Embryonic facial prominence (tissue), 1 donor: ENCODE data around the gene ZFYVE21.

Experiments
- DNase-seq: peaks from one replicate; pipeline ENCODE4 v3.0.0-alpha.2; 2016; ENCODE audit errors: extremely low spot score

The ZFYVE21 gene

DNA sequence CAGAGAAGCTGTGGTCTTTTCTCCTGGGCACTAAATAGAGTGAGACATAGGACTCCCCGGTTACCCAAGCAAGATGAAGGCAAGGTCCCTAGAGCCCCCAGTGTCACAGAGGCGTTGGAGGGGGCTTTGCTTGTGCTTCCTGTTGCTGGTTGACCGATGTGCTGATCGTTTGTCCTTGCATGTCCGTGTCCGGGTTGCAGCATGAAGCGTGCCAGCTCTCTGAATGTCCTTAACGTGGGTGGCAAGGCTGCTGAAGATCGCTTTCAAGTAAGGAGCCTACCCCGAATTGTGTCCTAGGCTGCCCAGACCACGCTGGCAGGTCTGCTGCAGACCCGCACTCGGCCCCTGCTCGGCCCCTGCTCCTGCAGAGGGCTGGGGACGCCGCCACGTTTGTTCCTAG is 23.5 kb upstream of the ZFYVE21 start:
- no peak for DNase-seq

DNA sequence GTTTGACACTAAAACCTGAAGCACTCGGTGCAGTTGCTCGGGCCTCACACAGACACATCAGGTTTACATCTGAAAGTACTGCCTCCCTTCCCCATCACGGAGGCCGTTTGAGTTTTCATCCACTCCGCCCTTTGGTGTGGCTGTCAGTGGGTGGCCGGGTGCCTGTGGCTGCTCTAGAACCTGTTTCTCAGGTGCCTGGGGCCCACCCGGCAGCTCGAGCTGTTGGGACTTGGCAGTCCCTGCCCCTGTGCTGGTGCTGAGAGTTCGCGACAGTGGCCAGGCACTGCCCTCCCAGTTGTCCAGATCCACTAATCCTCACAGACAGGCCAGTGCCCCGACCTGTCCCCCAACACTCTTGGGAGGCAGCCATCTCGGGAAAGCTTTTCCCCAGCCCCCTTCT is 22.7 kb upstream of the ZFYVE21 start:
- DNase-seq: no peak

DNA sequence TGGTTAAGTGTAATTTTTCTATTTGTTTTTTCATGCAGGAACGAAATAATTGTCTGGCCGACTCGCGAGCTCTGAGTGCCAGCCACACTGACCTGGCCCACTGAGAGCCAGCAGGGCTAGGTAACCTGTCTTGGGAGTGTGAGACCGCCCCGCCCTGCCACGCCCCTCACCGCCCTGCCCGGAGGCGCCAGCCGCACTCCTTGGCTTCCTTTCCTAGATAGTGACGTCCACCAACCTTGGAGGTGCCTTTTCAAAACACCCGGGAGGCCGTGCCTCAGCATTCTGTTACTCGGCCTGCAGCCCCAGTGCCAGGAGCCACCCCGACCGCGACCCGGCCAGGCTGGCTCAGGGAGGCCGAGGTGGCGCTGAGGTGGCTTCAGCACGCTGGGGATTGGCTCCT is 22.1 kb upstream of the ZFYVE21 start:
- no peak for DNase-seq

DNA sequence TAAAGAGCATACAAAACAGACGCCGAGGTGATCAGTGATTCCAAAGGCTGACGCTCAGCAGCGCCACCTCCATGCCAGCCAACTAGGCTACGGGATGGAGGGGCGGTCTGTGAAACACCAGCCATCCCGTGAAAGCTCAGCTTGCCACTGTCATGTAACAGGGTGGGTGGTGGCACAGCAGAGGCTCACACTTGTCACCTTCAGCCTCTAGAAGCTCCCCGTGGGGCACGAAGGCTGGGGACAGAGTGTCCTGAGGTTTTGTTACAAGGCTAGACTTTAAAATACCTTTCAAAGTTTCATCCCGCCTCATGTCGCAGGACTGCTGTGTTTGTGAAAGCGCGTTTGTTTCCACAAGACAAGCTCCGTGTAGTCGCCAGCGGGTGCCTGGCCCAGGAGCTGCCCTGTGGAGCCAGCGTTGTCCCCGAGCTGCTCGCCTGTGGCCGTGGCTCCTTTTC is 21.0 kb upstream of the ZFYVE21 start:
- no peak for DNase-seq

DNA sequence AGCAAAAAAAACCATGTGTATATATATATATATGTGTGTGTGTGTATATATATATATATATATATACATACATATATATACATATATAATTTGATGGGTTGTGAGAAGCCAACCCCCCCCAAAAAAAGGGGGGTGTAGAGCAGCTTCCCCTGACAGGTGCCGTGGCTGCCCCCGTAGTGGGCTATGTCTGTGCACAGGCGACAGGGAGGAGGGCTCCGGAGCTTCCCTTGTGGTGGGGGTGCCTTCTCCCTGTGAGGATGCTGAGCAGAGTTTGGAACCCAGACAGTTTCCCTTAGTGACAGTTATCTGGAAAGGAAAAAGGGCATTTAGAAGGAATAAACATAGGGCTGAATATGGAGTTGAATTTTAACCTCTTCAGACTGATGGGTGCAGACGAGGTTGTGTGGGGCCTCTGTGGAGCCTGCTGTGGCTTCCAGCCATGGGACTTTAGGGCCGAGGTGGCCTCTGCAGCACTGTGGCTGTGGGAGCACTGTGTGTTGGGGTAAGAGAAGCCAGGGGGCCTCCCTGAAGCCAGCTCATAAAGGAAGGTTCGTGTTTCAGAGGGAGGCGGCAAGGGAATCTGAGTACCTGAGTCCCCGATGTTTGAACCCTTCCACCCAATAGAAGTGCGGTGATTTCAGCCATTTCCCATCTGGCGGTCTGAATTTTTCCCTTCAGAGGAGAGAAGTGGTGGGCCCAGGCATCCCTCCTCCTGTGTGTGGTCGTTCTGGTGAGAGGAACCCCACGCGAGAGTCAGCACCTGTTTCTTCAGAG is 20.1 kb upstream of the ZFYVE21 start:
- DNase-seq: no peak

DNA sequence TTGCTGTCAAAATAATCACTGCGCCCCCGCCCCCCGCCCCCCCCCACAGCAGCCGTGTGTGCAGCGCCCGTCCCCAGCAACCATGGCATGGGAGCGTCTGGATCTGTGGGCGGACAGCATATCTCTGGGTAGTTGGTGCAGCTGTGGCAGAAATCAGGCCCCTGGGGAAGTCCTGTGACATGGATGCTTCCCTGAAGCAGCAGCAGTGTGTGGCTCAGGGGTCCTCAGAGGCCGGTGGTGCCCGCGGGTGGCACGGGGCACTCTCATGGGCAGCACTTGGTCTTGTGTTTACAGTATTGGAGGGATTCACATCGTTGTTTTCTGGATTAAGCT is 19.6 kb upstream of the ZFYVE21 start:
- no peak for DNase-seq

DNA sequence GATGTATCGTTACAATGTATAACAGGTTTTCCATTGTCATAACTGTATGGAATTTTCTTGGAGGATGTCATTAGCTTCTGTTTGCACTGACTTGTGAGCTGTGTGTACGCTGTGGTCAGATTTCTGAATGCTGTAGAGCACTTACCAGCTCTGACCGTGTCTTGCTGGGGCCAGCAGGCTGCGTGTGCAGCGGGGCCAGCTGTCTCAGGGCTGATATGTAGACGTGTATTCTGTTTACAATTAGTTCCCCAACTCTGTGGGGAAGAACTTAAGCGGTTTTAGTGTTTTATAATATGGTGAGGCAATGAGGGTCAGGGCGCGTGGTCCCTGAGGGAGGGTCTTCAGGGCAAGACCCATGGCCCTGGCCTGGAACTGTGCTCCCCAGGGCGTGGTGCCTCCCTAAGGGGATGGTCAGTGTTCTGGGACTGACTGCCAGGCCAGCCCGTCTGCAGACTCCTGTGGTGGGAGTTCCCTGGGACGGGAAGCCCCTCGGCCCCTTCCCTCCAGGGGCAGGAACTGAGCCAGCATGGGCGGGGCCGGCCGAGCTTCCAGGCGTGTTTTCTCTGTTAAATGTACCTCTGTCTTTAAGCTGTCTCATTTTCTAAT is 19.0 kb upstream of the ZFYVE21 start:
- no peak for DNase-seq

DNA sequence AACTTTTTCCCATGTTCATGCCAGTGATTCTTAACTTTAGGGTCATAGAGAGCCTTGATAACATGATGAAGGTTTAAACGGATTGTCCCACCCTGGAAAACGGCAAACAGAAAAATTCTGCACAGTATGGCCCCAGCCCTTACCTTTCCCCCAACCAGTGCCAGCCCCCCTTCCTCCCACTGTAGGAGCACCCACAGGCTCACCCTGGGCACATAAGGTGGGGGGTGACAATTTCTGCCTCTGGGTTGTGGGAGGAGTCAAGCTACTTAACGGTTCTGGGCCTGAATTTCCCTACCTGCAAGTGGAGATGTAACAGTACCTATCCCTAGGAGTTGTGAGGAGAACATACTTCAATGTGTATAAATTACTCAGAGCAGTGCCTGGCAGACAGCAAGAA is 18.4 kb upstream of the ZFYVE21 start:
- no peak for DNase-seq

DNA sequence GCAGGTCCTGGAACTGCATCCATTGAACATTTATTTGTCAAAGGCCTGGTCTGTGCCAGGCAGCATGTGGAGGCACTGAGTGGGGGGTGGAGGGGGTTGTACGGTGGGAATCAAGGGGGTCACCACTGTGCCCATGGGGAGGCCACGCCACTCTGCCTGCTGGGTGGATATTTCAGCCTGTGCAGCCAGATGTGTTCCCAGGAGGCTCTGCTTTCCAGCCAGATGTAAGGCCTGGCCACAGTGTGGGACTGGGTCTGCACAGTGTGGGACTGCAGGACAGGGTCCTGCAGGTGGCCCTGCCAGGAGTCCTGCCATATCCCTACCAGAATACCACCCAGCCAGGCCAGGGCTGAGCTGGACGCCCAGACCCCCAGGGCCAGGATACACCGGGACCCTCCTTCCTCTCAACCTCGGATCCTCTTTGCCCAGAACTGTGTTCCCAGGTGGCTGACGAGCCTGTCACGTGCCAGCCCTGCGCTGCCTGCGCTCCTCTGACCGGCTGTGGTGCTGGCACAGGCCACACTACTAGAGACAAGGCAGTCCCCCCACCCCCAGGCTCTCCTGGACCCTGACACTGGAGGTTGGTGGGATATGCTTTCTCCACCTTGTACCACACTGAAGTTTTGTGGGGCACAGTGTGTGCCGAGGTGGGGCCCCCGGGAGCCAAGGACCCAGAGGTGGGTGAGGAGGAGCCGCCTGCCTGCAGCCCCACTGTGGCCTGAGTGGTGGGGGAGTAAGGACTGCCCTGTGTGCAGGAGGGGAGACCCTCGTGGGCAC is 17.8 kb upstream of the ZFYVE21 start:
- DNase-seq: no peak

DNA sequence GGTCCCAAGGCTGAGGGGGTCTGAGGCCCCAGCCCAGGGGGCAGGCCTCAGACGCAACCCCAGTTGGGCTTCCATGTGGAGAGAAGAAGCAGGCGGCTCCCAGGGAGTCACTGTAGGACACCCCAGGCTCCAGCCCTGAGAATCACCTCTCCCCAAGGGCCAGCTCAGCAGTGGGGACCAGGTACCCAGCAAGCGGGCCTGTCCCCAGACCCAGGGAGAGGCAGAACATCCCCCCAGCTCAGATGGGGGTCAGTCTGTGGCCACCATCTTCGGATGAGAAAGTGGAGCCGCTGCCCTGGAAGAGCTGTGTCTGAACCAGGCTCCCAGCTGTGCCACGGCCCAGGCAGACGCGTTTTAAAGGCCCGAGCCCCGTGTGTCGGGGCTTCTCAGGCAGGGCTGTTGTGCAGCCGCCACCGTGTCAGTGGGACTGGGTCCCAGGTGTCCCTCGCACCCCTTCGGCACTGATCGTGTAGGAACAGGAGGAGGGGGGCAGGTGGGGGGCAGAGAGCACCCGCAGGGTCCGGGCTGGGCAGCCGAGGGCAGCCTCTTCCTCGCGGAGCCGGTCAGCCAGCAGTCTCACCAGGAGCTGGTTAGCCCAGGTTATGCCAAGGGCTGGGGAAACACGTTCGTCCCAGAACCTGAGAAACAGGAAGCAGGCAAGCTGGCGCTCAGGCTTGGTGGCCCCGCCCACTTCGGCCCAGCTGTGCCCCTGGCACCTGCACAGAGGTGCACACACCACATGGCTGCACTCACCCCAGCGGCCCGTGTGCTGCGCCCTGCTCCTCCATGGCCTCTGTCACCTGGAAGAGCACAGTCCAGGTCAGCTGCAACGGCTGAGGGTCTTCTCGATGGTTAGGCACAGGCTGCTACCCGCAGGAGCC is 17.0 kb upstream of the ZFYVE21 start:
- no peak for DNase-seq

DNA sequence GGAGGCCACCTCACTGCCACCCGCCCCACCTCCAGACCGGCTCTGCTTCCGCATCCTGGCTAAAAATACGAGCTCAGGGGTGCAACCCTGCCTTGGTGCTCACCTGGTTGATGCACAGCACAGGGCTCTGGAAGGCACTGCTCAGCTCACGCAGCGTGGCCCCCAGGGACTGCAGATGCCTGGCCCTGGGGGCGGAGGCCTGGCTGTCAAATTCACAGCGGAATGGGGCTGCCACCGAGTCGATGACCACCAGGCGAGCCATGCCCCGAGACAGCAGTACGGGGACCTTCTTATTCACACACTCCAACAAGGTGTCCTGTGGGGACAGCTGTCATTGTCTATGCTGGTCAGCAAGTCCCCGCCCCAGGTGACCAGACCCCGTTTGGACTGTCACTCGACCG is 16.3 kb upstream of the ZFYVE21 start:
- no peak for DNase-seq

DNA sequence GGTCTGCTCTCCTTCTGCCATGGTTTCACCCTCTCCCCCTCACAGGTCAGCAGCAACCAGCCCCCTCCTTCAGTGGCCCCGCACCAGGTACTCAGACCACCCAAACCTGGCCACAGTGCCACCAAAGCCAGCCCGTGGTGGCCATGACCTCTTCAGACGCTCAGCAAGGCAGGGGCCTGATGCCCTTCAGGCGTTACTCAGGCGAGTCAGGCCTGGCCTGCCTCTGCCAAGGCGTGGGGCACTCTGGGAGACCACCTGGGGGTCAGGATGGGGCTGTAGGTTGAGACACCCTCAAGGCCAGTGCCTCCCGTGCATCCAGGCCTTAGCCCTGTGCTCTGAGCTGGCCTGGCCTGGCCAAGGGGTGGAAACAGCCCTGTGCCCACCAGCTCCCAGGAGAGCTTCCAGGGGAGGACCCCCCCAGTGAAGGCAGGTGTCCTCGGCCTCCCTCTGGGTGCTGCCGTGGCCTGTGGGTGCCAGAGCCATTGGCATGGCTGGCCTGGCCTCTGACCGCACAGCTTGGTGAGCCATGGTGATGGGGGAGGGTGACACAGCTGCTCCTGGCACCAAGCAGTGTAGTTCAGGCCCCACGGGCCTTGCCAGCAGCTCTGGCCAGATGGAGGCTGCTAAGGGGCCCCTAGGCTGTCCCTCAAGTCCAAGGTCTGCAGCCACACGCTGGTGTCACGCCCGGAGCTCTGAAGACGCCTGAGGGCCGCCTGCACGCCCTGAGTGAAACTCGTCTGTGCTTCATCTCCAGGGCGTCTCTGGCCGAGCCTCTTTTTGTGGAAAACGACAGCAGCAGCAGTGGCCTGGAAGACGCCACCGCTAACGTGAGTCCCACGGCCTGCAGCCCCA is 15.5 kb upstream of the ZFYVE21 start:
- no peak for DNase-seq

DNA sequence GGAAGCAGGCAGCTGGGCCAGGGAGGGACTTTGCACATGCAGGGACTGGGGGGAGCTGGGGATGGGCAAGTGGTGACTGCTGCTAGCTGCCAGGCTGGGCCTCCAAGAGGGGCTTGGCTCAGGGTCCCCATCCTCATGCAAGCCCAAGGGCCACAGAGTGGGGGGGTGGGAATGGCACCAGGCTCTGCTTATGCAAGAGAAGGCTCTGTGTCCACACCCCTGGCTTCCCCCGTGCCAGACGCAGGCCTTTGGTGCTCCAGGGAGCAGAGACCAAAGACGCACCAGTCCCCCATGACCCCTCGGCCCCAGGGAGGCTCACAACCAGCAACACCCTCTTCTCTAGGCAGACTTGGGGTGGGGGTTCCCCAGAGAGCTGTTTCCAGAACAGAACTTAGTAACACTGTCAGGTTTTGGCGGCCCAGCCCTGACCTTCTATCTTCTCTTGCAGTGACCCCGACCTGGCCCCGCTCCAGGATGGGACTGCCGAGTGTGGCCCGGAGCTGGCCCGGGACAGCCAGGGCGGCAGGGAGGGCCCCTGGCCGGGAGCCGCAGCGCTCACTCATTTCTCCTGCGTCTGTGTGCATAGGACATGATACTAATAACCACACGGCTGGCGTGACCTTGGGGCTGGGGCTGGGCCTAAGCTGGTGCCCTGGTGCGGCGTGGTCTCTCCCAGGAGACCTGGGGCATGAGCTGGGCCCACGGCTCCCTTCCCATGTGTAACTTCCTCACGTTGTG is 14.7 kb upstream of the ZFYVE21 start:
- DNase-seq: no peak

DNA sequence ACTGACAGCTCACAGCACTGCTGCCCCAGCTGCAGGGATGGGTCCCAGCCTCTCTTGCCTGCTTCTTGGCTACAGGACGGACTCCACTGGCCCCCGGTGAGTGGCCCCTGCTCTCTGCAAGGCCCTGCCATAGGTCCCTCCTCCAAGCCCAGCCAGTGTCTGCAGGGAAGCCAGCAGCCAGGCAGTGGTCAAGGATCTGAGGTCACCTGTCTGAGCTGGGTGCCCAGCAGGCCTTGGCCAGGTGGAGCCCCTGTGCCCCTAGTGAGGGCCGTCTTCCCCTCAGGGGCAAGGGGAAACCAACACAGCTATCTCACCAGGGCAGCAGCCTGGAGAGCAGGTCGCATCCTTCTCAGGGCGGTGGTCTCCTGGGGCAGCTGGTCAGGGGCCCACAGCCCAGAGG is 13.5 kb upstream of the ZFYVE21 start:
- no peak for DNase-seq

DNA sequence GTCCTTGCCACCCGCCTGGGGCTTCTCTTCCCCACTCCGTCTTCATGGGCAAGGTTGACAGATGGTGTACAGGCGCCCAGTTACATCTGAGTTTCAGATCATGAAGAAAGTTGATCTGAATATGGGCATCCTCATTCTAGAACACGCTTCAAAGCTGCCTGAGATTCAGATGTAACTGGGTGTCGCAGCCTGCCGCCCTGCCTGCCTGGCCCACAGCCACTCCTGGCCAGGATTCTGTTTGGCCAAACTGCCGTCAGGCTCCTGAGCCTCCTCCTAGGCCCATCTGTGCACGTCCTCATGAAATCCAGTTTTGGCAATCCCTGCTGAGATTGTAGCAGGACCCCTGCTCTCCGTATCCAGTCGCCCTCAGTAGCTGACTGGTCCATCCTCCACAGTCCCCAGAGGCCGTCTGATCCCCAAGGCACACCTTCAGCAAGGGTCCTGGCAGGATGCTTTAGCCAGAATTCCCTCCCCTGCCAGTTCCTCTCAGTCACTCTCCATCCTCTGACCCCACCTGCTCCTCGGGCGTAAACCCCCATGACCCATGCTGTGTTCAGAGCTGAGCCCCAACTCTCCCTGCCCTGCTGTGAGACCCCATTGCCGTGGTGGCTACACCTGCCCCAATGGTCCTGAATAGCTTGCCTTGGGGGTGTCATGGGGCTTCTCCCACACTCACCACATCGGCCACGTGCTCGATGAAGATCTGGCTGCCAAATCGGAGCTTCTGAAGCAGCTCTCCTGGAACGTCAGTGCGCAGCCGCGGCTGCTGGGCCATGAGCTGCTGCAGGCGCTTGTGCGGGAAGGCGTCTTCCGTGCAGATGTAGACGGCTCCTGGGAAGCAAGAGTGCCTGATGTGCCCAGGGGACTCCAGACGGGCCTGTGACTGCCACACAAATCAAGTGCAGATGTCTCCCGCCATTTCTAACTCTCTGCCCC is 12.8 kb upstream of the ZFYVE21 start:
- DNase-seq: no peak

DNA sequence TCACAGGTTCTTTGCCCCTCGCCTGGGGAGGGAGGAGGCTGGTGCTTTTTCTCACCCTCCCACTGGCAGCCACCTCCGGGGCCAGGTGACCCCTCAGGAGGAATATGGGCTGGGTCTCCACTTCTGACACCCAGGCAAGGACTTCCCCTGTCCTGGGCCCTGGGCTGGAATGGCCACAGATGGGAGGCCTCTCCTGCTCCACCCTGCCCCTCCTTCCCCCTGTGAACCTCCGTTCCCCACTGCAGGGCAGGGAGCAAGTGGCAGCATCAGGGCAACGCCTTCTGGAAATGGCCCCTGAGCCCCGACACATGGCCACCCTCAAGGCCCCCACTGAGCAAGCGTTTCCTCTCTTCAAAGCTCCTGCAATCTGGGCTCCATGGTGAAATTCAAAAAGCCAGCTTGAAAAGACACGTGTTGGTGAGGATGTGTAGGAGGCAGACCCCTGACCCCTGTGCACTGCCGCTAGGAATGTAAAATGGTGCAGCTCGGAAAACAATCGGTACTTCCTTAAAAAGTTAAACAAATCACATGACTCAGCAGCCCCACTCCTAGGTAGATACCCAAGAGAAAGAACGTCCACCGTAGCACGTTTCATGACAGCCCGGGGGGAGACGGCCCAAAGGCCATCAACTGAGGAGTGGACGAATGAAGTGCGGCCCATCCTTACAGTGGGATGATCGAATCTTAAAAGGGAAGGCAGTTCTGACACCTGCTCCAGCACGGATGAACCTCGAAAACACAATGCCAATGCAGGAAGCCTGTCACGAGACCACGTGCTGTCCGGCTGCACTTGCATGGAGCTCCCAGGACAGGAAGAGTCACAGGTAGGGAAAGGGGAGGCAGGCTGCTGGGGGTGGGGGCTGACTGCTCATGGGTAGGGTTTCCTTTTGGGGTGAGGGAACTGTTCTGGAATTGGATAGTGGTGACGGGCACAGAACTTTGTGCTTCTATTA is 11.9 kb upstream of the ZFYVE21 start:
- no peak for DNase-seq

DNA sequence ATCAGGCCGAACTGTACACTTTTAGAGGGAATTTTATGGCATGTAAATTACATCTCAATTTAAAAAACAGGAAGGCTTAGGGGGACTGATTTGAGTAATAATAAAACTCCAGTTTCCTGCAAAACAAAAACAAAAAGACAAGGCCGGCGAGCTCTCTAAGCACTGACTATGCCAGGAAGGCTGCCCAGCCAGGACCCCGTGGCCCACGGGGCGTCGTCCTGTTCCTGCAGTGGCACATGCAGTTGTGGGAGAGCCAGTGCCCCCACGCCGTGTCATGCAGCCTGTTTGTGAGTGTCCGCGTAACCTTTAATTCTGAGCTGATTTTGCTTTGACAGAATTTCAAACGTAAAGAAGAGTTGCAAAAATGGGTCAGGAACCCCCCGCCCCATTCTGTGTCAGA is 10.9 kb upstream of the ZFYVE21 start:
- DNase-seq: no peak

DNA sequence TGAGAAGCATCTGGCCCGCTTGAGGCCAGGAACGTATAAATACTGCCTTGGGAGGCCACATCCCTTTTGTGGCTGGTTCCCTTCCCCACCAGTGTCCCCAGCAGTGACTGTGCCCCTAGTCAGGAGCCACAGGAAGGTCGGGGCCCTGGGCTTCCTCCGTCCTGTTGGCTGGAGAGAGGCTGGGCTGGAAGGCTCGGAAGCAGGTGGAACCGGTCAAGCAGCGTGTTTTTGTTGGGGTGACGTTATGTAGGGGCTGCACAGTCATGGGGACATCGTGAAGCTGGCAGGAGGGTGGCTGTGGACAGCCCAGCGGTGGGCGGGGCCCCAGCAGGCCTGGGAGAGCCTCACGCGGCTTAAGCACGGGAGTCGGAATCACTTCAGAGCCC is 10.5 kb upstream of the ZFYVE21 start:
- no peak for DNase-seq
